Osteoblast (primary cell): ENCODE data around the gene CTRL. TPM values are rescaled to one million over a fixed set of nuclear protein-coding genes. Genes with fewer than 3 reads are reported as not detected.

Source experiments
- DNase-seq: peaks from one replicate; pipeline ENCODE4 v3.0.0; 2011; ENCODE audit warnings: low spot score, mixed read lengths; ENCODE audit not compliant: insufficient read length; ENCODE audit errors: missing footprints
- H2AFZ ChIP-seq: 2 replicates; pipeline ENCODE4 v1.6.0; 2011; ENCODE audit warnings: mild to moderate bottlenecking, low read length
- H3K27ac ChIP-seq: 2 replicates; pipeline ENCODE4 v1.5.1; 2011; ENCODE audit warnings: mild to moderate bottlenecking, low read depth, low read length, moderate library complexity
- H3K27me3 ChIP-seq: 2 replicates; pipeline ENCODE4 v1.6.0; 2012; ENCODE audit warnings: mild to moderate bottlenecking, control low read depth, inconsistent platforms, low read length, moderate library complexity; ENCODE audit not compliant: insufficient read depth
- H3K36me3 ChIP-seq: 2 replicates; pipeline ENCODE4 v1.5.1; 2011; ENCODE audit warnings: mild to moderate bottlenecking, low read length, control low read depth, moderate library complexity; ENCODE audit not compliant: insufficient read depth
- H3K4me1 ChIP-seq: 2 replicates; pipeline ENCODE4 v1.5.1; 2011; ENCODE audit warnings: mild to moderate bottlenecking, low read length, control low read depth, moderate library complexity; ENCODE audit not compliant: insufficient read depth
- H3K4me2 ChIP-seq: 2 replicates; pipeline ENCODE4 v1.6.0; 2011; ENCODE audit warnings: mild to moderate bottlenecking, low read length; ENCODE audit not compliant: insufficient read depth
- H3K4me3 ChIP-seq: fragments of 200-600 bp; sonication (generic); 3 replicates; pipeline ENCODE4 v1.5.1; 2012; ENCODE audit warnings: mild to moderate bottlenecking, low read length, inconsistent platforms; ENCODE audit not compliant: insufficient read depth
- H3K79me2 ChIP-seq: 2 replicates; pipeline ENCODE4 v1.6.0; 2012; ENCODE audit warnings: mild to moderate bottlenecking, low read length, control low read depth, inconsistent platforms; ENCODE audit not compliant: insufficient read depth
- H3K9me3 ChIP-seq: 2 replicates; pipeline ENCODE4 v1.5.1; 2011; ENCODE audit warnings: low read depth, low read length, control low read depth
- H4K20me1 ChIP-seq: 2 replicates; pipeline ENCODE4 v1.6.0; 2012; ENCODE audit warnings: mild to moderate bottlenecking, low read length, control low read depth; ENCODE audit not compliant: insufficient read depth
- total RNA-seq: library from RNA; depleted of rRNA; stranded (reverse); fragments of >200 nt; gene quantifications from 2 replicates; pipeline ENCODE4 v1.2.3, GENCODE V29; 2012
- TF ChIP-seq, protein P1 (sequence below): IDR thresholded peaks from 2 replicates; pipeline ENCODE4 v1.5.1; 2011; ENCODE audit warnings: mild to moderate bottlenecking, low read depth, low read length, moderate library complexity; ENCODE audit errors: extremely low read depth

CTRL gene
- total RNA-seq, 1 donor, result 0.36 TPM

DNA sequence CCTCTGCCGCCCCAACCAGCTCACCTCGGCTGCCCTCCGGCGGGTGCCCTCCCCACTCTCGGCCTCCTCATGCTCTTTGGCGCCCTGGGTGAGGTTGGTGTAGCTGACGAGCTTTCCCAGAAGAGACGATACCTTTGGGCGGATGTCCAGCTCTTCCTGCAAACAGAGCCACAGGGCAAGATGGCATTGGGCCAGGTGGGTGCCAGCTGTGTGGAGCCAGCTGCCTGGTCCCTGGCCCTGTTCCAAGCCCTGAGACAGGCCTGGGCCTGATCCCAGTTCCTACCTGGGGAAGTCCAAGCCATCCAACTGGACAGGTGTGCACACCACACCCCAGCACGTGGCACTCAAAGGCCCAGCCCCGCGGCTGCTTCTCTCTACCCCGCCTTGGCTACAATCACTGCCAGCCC is 29.9 kb upstream of the CTRL start:
- H3K36me3 ChIP-seq, result peaks cover 77% of the 10 kb centered on the region
- no peaks in the 10 kb centered on the region for H3K27me3 ChIP-seq
- H4K20me1 ChIP-seq, result peaks cover 77% of the 10 kb centered on the region
- H3K27ac ChIP-seq, result no peak overlapping the region
- DNase-seq, result no peak
- no peak overlapping the region for H2AFZ ChIP-seq
- H3K4me2 ChIP-seq, result no peak overlapping the region
- H3K4me3 ChIP-seq, result no peak overlapping the region
- H3K4me1 ChIP-seq, result peaks cover 36% of the 10 kb centered on the region
- H3K79me2 ChIP-seq, result peaks cover 92% of the 10 kb centered on the region
- H3K9me3 ChIP-seq, result no peaks in the 10 kb centered on the region
- TF ChIP-seq, protein P1, sequence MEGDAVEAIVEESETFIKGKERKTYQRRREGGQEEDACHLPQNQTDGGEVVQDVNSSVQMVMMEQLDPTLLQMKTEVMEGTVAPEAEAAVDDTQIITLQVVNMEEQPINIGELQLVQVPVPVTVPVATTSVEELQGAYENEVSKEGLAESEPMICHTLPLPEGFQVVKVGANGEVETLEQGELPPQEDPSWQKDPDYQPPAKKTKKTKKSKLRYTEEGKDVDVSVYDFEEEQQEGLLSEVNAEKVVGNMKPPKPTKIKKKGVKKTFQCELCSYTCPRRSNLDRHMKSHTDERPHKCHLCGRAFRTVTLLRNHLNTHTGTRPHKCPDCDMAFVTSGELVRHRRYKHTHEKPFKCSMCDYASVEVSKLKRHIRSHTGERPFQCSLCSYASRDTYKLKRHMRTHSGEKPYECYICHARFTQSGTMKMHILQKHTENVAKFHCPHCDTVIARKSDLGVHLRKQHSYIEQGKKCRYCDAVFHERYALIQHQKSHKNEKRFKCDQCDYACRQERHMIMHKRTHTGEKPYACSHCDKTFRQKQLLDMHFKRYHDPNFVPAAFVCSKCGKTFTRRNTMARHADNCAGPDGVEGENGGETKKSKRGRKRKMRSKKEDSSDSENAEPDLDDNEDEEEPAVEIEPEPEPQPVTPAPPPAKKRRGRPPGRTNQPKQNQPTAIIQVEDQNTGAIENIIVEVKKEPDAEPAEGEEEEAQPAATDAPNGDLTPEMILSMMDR, result no peak

DNA sequence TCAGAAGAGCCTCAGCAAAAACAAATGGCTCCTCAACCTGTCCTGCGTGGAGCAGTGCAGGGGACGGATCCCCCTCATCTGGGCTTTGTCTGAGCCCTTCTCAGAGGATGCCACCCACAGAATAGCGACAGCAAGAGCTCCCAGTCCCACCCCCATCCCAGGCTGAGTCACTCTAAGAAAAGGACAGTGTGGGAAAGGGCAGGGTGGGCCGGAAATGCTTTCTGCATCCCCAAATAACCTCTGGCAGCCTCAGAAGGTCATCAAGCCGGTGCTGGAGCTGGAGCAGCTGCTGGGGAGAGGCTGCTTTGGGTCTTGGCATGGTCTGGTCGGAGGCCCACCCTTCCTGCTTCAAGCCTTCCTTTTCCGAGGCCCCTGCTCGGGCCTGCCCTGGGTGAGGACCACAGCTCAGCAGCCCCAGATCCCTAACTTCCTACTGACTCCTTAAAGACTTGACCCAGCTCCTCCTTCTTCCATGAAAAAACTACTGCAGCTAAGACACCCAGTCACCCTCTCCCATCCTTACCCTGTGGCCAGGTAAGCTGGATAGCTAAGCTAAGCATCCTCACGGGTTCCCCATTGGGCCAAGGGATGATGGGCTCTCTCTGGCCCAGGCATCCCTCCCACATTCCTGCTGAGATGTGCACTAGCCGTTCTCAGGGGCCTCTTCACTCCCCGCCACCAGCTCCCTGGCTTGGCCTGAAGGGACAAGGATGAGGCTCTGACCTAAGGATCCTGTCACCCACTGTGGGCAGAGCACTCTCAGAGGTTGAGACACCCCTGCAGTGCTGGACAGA is 28.1 kb upstream of the CTRL start:
- Histone ChIP-seq H2AFZ (no peak overlapping the region), H3K79me2 (peaks cover 81% of the 10 kb centered on the region), H3K27ac (peak overlapping the region; percentile 76), H4K20me1 (peaks cover 62% of the 10 kb centered on the region), H3K4me3 (no peak overlapping the region), H3K4me2 (peak overlapping the region; percentile 15), H3K36me3 (peaks cover 88% of the 10 kb centered on the region), H3K9me3 (no peaks in the 10 kb centered on the region), H3K4me1 (peaks cover 22% of the 10 kb centered on the region), H3K27me3 (no peaks in the 10 kb centered on the region)
- DNase-seq, result peak; percentile 99
- TF ChIP-seq, protein P1, result no peak

DNA sequence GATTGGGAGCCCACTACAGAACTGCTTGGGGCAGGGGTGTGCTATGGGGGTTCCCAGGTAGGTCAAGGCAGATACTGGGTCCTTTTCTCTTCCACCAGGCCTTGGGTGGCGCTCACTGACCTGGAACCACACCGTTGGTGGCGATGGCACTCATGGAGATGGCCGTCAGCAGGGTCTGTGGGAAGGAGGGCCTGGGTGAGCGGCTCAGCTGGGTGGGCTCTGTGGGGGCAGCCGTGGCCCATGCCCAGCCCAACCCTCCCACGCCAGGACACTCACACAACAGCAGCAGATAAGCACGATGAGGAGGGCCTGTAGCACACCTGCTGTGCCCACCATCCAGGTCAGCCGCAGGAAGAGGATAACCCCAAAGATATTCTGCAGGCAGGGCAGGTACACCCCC is 26.0 kb upstream of the CTRL start:
- peaks cover 91% of the 10 kb centered on the region for H3K36me3 ChIP-seq
- peaks cover 56% of the 10 kb centered on the region for H4K20me1 ChIP-seq
- H3K79me2 ChIP-seq, result peaks cover 69% of the 10 kb centered on the region

More for the DNA sequence above, 26.0 kb upstream of the CTRL start:
- DNase-seq, result no peak
- H2AFZ ChIP-seq, result no peak overlapping the region
- TF ChIP-seq, protein P1, result no peak
- H3K9me3 ChIP-seq, result no peaks in the 10 kb centered on the region
- no peak overlapping the region for H3K27ac ChIP-seq
- no peak overlapping the region for H3K4me3 ChIP-seq
- peaks cover 15% of the 10 kb centered on the region for H3K4me1 ChIP-seq
- H3K4me2 ChIP-seq, result no peak overlapping the region
- no peaks in the 10 kb centered on the region for H3K27me3 ChIP-seq
